Endothelial cell of umbilical vein (primary cell): ENCODE results near the gene BACH2.

Experiments
- POLR2A ChIP-seq: IDR thresholded peaks from 2 replicates; pipeline ENCODE4 v1.6.1; 2012; ENCODE audit warnings: low read depth, mild to moderate bottlenecking, control low read depth, low read length
- POLR2AphosphoS5 ChIP-seq: IDR thresholded peaks from 2 replicates; pipeline ENCODE4 v1.6.1; 2012; ENCODE audit warnings: low read depth, mild to moderate bottlenecking, control low read depth, low read length, moderate library complexity; ENCODE audit not compliant: insufficient read depth
- TF ChIP-seq, protein P1 (sequence below), 2 donors: IDR thresholded peaks; 1 replicate in 1 of 2; 2 replicates in 1 of 2; pipeline ENCODE4 v1.5.1; 2011; ENCODE audit warnings: low read length in 2 of 2, mild to moderate bottlenecking in 2 of 2, moderate library complexity in 2 of 2, control low read depth in 1 of 2, inconsistent platforms in 1 of 2, low read depth in 1 of 2; ENCODE audit not compliant: insufficient read depth in 1 of 2; ENCODE audit errors: extremely low read depth in 1 of 2

DNA sequence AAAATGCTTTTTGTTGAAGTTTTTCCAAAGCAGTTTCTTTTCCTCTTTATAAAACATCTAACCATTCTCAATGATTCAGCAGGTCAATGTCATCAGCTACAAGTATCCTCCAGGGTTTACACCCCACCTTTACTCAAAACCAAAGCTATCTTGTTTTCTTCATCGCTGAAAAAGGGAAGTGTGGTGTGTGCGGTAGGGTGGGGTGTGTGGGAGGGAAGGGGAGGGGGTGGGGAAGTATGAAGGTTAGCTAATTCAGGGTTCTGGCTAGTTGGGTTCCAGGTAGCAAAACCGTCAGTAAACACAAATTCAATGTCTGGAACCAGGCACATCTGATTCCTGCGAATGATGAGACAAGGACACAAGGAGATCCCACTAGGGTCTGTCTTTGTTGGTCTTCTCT lies 212.8 kb downstream of the BACH2 start:
- TF ChIP-seq, protein P1, sequence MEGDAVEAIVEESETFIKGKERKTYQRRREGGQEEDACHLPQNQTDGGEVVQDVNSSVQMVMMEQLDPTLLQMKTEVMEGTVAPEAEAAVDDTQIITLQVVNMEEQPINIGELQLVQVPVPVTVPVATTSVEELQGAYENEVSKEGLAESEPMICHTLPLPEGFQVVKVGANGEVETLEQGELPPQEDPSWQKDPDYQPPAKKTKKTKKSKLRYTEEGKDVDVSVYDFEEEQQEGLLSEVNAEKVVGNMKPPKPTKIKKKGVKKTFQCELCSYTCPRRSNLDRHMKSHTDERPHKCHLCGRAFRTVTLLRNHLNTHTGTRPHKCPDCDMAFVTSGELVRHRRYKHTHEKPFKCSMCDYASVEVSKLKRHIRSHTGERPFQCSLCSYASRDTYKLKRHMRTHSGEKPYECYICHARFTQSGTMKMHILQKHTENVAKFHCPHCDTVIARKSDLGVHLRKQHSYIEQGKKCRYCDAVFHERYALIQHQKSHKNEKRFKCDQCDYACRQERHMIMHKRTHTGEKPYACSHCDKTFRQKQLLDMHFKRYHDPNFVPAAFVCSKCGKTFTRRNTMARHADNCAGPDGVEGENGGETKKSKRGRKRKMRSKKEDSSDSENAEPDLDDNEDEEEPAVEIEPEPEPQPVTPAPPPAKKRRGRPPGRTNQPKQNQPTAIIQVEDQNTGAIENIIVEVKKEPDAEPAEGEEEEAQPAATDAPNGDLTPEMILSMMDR (IDR thresholded peaks at IDR 0.05; ENCODE audit: extremely low read depth in 1 of 2, insufficient read depth in 1 of 2, low read depth in 1 of 2, low read length in 2 of 2) = no peak
- no peak for TF ChIP-seq POLR2AphosphoS5
- TF ChIP-seq POLR2A = no peak
